Fibroblast of skin of right biceps (primary cell): ENCODE results near the gene TBC1D22A.
A peak's percentile ranks its signal among the peaks of the same experiment; 100 is the strongest.

Source experiments
- DNase-seq: peaks from one replicate; pipeline ENCODE4 v3.0.0-alpha.2; 2013

Gene TBC1D22A

DNA sequence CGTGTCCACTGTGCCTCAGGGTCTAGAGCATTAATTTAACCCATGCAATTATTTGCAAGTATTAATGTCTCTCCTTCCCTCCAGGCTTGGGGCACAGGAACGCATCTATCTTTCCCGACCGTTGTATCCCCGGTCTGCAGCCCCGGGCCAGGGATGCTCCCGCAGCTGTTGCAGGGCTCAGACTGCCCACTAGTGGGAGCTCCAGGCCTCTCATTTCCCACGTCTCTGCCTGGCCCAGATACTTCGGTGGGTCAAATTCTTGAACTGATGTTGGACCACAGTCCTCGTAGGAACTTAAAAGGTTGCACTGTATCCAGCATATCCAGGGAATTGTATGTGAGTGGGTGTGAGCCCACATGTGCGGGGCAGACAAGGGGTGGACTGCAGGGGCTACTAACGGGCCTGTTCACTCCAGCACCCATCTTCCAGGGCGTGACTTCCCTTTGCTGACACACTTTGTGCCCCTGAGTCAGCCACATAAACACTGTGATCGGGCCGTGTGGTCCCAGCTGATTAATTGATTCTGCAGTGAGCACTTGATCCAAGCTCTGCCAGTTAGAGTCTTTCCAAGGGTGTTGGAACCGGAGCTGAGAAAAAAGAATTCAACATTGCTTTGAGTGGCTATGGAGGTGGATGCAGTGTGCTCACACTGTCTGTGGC is 451.3 kb downstream of the TBC1D22A start:
- peak; percentile 16 for DNase-seq

GRCh38 chr22:47215851-47216250 is 453.4 kb downstream of the TBC1D22A start:
- DNase-seq = no peak

- no peak for DNase-seq
Measured at GRCh38 chr22:47218671-47219070, 456.2 kb downstream of the TBC1D22A start.

- no peak for DNase-seq
Measured at GRCh38 chr22:47219789-47220188, 457.3 kb downstream of the TBC1D22A start.

GRCh38 chr22:47220752-47221151 is 458.3 kb downstream of the TBC1D22A start:
- no peak for DNase-seq

DNA sequence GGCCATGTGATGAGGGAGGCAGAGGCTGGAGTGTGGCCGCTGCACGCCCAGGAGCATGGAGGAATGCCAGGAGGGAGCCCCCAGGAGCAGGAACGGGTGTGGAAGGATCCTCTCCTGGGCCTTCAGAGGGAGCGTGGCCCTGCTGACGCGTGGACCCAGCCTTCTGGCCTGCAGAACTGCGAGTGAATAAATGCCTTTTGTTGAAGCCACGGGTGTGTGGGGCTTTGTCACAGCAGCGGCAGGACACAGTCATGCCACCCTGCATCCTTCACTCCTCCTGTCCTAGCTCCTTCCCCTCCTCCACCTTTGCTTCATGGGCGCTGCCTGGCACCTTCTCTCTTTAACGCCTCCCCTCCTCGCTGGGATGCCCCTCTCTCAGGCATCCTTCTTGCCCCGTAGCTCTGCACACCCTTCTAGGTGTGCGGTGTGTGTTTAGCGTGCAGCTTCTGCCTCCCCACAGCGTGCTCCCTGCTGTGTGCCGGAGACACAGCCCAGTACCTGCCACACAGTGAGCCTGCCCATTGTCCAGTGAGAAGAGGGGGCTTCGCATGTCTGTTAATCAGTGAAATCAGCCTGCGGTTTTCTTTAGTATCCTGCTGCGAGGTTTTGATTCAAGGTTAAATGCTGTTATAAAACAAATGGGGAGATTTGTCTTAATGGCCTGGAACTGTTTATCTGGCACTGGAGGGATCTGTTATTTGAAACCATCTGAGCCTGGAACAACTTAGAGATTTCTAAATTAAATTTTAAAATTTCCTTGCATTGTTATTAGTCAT is 459.6 kb downstream of the TBC1D22A start:
- no peak for DNase-seq
